Fibroblast of villous mesenchyme (primary cell): ENCODE results near the gene ABCC4. TPM values are rescaled to one million over a fixed set of nuclear protein-coding genes. Genes with fewer than 3 reads are reported as not detected.

Experiments used
- DNase-seq: peaks from one replicate; pipeline ENCODE4 v3.0.0-alpha.2; 2010; ENCODE audit warnings: low read depth
- H3K4me3 ChIP-seq: 2 replicates; pipeline ENCODE4 v1.5.1; 2011; ENCODE audit warnings: low read depth, mild to moderate bottlenecking, low read length
- CTCF ChIP-seq: IDR thresholded peaks from 2 replicates; pipeline ENCODE4 v1.5.1; 2012; ENCODE audit warnings: low read depth, mild to moderate bottlenecking, low read length; ENCODE audit not compliant: insufficient read depth
- total RNA-seq: library from RNA; depleted of rRNA; stranded (reverse); fragments of >200 nt; gene quantifications from 2 replicates; pipeline ENCODE4 v1.2.3, GENCODE V29; 2012

ABCC4 gene
- total RNA-seq, 1 donor: 56.6 TPM

DNA sequence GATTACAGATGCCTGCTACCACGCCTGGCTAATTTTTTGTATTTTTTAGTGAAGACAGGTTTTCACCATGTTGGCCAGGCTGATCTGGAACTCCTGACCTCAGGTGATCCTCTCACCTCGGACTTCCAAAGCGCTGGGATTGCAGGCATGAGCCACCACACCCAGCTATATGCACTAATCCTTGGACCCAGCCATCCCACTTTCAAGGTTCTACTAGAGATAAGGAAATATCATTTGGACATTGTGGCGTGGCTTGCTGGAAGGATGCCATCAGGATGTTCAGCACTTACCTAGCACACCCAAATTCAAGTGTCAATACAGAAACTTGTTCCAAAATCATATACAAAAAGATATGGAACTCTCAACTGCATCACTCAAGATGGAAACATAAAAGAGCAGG is 136.4 kb downstream of the ABCC4 start:
- no peak for DNase-seq
- no peak for TF ChIP-seq CTCF

GRCh38 chr13:95160112-95160906 is 140.9 kb downstream of the ABCC4 start:
- peak; percentile 83 for DNase-seq
- TF ChIP-seq CTCF: no peak
- H3K4me3 ChIP-seq: no peak overlapping the region

More for the DNA sequence above, 136.4 kb downstream of the ABCC4 start:
- no peak overlapping the region for H3K4me3 ChIP-seq

GRCh38 chr13:95159458-95159857 is 141.8 kb downstream of the ABCC4 start:
- no peak overlapping the region for H3K4me3 ChIP-seq
- TF ChIP-seq CTCF: no peak
- DNase-seq: no peak

DNA sequence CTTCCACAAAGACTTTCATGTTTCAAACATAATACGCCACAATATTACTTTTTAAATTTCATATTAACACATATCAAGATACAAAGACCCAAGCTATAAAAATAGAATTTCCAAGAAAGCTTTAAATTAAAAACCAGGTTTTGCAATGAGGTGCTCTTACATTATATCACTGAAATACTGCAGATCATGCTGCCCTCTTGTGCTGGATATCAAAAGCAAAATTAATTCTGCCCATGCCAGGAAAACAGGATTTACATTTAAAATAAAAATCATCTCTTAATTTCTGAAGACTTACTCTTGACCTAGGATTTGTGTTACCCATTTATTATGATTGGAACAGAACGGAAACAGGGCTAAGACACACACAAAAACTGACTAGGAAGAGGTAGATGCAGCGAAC is 145.0 kb downstream of the ABCC4 start:
- DNase-seq: no peak
- H3K4me3 ChIP-seq: no peak overlapping the region
- peak; percentile 16 for TF ChIP-seq CTCF

GRCh38 chr13:95155504-95155903 is 145.7 kb downstream of the ABCC4 start:
- H3K4me3 ChIP-seq: no peak overlapping the region
- no peak for DNase-seq
- TF ChIP-seq CTCF: no peak

- DNase-seq: peak; percentile 27
- TF ChIP-seq CTCF: no peak
- no peak overlapping the region for H3K4me3 ChIP-seq
Observed at GRCh38 chr13:95155093-95155492, 146.2 kb downstream of the ABCC4 start.
